ENCODE data around the gene CDHR2. TPM values are rescaled to one million over a fixed set of nuclear protein-coding genes. Genes with fewer than 3 reads are reported as not detected.

The CDHR2 gene
- total RNA-seq, 1 donor from 2014 or later, result 0.43 TPM

DNA sequence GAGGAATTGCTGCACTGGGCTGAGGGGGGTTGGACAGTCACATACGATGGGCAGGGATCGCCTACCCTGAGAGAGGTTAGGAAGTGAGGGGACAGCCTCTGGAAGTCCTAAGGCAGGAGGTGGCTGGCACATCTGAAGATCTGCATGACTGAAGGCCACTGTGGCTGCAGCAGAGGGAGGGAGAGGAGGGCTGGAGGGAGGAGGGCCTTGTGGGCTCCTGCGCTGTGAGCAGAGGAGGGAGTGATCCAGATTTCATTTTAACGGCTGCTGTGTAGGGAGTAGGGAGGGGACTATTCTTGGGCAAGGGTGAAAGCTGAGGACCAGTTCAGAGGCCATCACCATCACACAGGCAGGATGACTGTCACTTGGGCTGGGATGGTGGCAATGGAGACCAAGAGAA, 88.4 kb downstream of the CDHR2 start:
- no peak for DNase-seq (ENCODE audit: extremely low spot score, unreplicated experiment)
- Mint-ChIP-seq H3K36me3 (ENCODE audit: unreplicated experiment) (peaks cover 2% of the 10 kb centered on the region), H3K27ac (ENCODE audit: unreplicated experiment) (no peak overlapping the region), H3K9me3 (ENCODE audit: unreplicated experiment) (no peaks in the 10 kb centered on the region), H3K27me3 (ENCODE audit: unreplicated experiment) (peaks cover 51% of the 10 kb centered on the region), H3K4me3 (ENCODE audit: unreplicated experiment) (no peak overlapping the region), H3K4me1 (ENCODE audit: unreplicated experiment) (no peaks in the 10 kb centered on the region)
- TF ChIP-seq, protein P1, sequence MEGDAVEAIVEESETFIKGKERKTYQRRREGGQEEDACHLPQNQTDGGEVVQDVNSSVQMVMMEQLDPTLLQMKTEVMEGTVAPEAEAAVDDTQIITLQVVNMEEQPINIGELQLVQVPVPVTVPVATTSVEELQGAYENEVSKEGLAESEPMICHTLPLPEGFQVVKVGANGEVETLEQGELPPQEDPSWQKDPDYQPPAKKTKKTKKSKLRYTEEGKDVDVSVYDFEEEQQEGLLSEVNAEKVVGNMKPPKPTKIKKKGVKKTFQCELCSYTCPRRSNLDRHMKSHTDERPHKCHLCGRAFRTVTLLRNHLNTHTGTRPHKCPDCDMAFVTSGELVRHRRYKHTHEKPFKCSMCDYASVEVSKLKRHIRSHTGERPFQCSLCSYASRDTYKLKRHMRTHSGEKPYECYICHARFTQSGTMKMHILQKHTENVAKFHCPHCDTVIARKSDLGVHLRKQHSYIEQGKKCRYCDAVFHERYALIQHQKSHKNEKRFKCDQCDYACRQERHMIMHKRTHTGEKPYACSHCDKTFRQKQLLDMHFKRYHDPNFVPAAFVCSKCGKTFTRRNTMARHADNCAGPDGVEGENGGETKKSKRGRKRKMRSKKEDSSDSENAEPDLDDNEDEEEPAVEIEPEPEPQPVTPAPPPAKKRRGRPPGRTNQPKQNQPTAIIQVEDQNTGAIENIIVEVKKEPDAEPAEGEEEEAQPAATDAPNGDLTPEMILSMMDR (IDR thresholded peaks at IDR 0.05), result no peak

DNA sequence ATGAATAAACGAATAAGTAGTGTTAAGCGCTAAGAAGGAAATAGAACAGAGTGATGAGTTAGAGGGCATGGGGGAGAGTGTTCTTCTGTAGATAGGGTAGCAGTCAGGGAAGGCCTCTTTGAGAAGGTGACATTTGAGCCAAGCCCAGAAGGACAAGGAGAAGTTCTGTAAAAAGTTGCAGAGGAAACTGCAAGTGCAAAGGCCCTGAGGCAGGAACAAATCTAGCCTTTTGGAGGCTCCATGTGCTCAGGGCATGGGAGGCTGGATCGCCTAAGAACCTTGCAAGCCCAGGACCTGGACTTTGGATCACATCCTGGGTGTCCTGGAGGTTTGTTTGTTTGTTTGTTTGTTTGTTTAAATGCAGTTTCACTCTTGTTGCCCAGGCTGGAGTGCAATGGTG, 89.3 kb downstream of the CDHR2 start:
- H3K9me3 Mint-ChIP-seq (ENCODE audit: unreplicated experiment), result no peaks in the 10 kb centered on the region
- H3K27ac Mint-ChIP-seq (ENCODE audit: unreplicated experiment), result no peak overlapping the region
- DNase-seq (ENCODE audit: extremely low spot score, unreplicated experiment), result no peak
- peaks cover 45% of the 10 kb centered on the region for H3K27me3 Mint-ChIP-seq (ENCODE audit: unreplicated experiment)
- H3K36me3 Mint-ChIP-seq (ENCODE audit: unreplicated experiment), result peaks cover 2% of the 10 kb centered on the region
- H3K4me1 Mint-ChIP-seq (ENCODE audit: unreplicated experiment), result no peaks in the 10 kb centered on the region
- no peak overlapping the region for H3K4me3 Mint-ChIP-seq (ENCODE audit: unreplicated experiment)
- TF ChIP-seq, protein P1 (IDR thresholded peaks at IDR 0.05), result no peak

- H3K27me3 Mint-ChIP-seq (ENCODE audit: unreplicated experiment), result peaks cover 37% of the 10 kb centered on the region
- no peaks in the 10 kb centered on the region for H3K4me1 Mint-ChIP-seq (ENCODE audit: unreplicated experiment)
- H3K4me3 Mint-ChIP-seq (ENCODE audit: unreplicated experiment), result no peak overlapping the region
- H3K9me3 Mint-ChIP-seq (ENCODE audit: unreplicated experiment), result no peaks in the 10 kb centered on the region
- TF ChIP-seq, protein P1 (IDR thresholded peaks at IDR 0.05), result no peak
- peaks cover 2% of the 10 kb centered on the region for H3K36me3 Mint-ChIP-seq (ENCODE audit: unreplicated experiment)
- DNase-seq (ENCODE audit: extremely low spot score, unreplicated experiment), result no peak
- no peak overlapping the region for H3K27ac Mint-ChIP-seq (ENCODE audit: unreplicated experiment)
Observed at GRCh38 chr5:176639208-176639607, 90.1 kb downstream of the CDHR2 start.

GRCh38 chr5:176639981-176640380, 90.8 kb downstream of the CDHR2 start:
- Mint-ChIP-seq H3K9me3 (ENCODE audit: unreplicated experiment) (no peaks in the 10 kb centered on the region), H3K27me3 (ENCODE audit: unreplicated experiment) (peaks cover 32% of the 10 kb centered on the region), H3K4me1 (ENCODE audit: unreplicated experiment) (no peaks in the 10 kb centered on the region), H3K27ac (ENCODE audit: unreplicated experiment) (no peak overlapping the region), H3K36me3 (ENCODE audit: unreplicated experiment) (peaks cover under 1% of the 10 kb centered on the region), H3K4me3 (ENCODE audit: unreplicated experiment) (no peak overlapping the region)
- TF ChIP-seq, protein P1 (IDR thresholded peaks at IDR 0.05), result no peak
- DNase-seq (ENCODE audit: extremely low spot score, unreplicated experiment), result no peak

DNA sequence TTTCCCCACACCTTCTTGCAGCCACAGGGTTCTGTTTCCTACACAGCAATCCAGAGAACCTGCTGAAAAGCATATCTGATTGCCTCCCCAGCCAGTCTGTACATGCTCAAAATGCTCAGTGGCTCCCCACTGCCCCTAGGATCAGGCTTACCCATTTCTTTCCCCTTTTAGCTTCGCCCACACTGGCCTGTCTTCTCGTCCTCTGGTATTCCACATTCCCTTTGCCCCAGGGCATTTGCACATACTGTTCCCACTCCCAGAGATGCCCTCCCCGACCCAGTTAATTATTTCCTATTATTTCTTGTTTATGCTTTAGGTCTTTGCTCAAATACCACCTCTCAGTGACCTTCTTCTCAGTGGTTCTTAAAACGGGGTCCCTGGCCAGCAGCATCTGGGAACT, 91.5 kb downstream of the CDHR2 start:
- no peak for DNase-seq (ENCODE audit: extremely low spot score, unreplicated experiment)
- Mint-ChIP-seq H3K4me1 (ENCODE audit: unreplicated experiment) (no peaks in the 10 kb centered on the region), H3K27me3 (ENCODE audit: unreplicated experiment) (peaks cover 26% of the 10 kb centered on the region), H3K4me3 (ENCODE audit: unreplicated experiment) (no peak overlapping the region), H3K9me3 (ENCODE audit: unreplicated experiment) (no peaks in the 10 kb centered on the region), H3K27ac (ENCODE audit: unreplicated experiment) (no peak overlapping the region), H3K36me3 (ENCODE audit: unreplicated experiment) (no peaks in the 10 kb centered on the region)
- TF ChIP-seq, protein P1 (IDR thresholded peaks at IDR 0.05), result no peak
